Measurements from ENCODE around the gene TMEM63C. TPM values are rescaled to one million over a fixed set of nuclear protein-coding genes. Genes with fewer than 3 reads are reported as not detected.

Gene TMEM63C
- total and polyA plus RNA-seq, 7 donors: 0.04 to 0.58 (median 0.21) TPM; not detected in 3

DNA sequence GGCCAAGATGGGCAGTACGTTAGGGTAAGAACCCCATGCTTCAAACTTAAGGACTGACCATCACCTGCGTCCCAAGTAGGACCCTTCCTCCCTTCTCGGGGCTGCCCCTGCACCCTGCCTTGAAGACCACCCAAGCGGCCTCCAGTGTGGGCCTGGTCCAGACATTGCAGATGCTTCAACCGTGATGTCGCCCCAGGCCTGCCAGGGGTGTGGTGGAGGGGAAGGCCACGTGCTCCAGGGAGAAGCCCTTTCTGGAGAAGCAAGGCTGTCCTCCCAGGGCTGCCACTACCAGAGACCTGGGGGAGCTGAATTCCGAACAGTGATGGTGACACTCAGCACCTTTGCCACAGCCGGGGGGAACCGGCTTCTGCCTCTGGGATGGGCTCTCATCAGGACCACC lies 76.1 kb downstream of the TMEM63C start:
- ATAC-seq (no peak), DNase-seq (no peak)
- peaks cover 0 to 3% (median 0%) of the 10 kb centered on the region in 3 donors for H3K27me3 ChIP-seq (ENCODE audit: insufficient read depth in 3 of 3, low read length in 2 of 3)
- intact Hi-C loops (cut with DNase I): no loop called here
- H3K27ac ChIP-seq: no peak overlapping the region
- 82 to 93% (median 86%) methylated on average over 10 of the region's 10 CpGs for WGBS, 3 donors
- H3K4me3 ChIP-seq: no peak overlapping the region
- no peaks in the 10 kb centered on the region for H3K36me3 ChIP-seq (ENCODE audit: insufficient read depth in 1 of 2, low read depth in 1 of 2)
- H3K4me1 ChIP-seq: no peaks in the 10 kb centered on the region
- TF ChIP-seq, protein P1, sequence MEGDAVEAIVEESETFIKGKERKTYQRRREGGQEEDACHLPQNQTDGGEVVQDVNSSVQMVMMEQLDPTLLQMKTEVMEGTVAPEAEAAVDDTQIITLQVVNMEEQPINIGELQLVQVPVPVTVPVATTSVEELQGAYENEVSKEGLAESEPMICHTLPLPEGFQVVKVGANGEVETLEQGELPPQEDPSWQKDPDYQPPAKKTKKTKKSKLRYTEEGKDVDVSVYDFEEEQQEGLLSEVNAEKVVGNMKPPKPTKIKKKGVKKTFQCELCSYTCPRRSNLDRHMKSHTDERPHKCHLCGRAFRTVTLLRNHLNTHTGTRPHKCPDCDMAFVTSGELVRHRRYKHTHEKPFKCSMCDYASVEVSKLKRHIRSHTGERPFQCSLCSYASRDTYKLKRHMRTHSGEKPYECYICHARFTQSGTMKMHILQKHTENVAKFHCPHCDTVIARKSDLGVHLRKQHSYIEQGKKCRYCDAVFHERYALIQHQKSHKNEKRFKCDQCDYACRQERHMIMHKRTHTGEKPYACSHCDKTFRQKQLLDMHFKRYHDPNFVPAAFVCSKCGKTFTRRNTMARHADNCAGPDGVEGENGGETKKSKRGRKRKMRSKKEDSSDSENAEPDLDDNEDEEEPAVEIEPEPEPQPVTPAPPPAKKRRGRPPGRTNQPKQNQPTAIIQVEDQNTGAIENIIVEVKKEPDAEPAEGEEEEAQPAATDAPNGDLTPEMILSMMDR (IDR thresholded peaks at IDR 0.05): no peak
- no peaks in the 10 kb centered on the region for H3K9me3 ChIP-seq

DNA sequence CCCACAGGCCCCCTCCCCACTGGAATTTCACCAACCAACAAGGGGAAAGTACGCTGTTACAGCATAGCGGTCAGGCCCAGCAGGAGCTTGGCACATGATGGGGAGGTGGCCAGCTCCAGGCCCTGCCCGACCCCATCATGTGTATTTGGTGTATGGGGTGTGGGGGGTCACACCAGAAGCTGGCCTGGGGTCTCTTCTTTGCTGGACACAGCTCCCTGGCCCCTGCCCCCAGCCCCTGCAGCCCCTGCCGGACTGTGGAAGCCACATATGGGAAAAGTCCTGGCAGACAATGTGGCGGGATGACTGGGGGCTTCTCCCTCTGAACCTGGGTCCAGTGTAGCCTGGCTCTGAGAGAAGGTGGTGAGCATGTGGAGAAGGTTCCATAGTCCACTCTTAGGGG lies 77.0 kb downstream of the TMEM63C start:
- TF ChIP-seq, protein P1 (IDR thresholded peaks at IDR 0.05): no peak
- H3K4me3 ChIP-seq: no peak overlapping the region
- no peak overlapping the region for H3K27ac ChIP-seq
- H3K36me3 ChIP-seq (ENCODE audit: insufficient read depth in 1 of 2, low read depth in 1 of 2): no peaks in the 10 kb centered on the region
- WGBS, 3 donors: 87 to 96% (median 88%) methylated on average over 5 of the region's 5 CpGs
- peak in 1 of 2 donors; percentile 36 for DNase-seq
- no peaks in the 10 kb centered on the region for H3K9me3 ChIP-seq
- no peak for ATAC-seq
- no peaks in the 10 kb centered on the region for H3K4me1 ChIP-seq
- intact Hi-C loops (cut with DNase I): no loop called here
- peaks cover 0 to 3% (median 0%) of the 10 kb centered on the region in 3 donors for H3K27me3 ChIP-seq (ENCODE audit: insufficient read depth in 3 of 3, low read length in 2 of 3)

DNA sequence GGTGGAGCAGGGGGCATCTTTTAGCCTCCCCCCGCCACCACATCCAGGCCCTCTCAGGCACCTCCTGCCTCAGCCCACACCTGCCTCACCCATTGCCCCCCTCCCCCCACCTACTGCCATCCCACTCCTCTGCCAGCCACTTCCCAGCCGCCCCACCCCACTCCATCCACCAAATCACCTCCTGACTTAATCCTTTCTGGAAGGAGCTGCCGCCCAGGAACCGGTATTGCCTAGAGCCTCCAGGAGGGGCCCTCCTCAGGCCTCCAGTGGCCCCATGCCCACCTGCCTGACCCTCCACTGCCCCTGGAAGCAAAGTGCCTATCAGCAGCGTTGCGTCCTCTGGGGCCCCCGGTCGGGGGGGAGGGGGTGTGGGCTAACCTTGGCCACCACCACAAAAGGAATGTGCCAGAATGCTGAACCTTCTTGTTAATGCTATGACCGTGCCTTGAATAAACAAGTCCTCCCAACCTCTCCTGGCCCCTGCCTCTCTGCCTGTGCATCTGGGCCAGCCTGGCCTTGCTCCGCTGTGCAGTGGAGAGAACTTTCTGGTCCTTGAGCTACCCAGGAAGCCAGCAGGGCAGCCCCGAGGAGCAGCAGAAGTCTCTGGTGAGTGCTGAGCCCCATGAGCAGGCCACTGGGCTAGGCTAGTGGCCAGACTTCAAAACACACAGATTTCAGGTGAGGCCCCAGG lies 77.6 kb downstream of the TMEM63C start:
- 56 to 65% (median 63%) methylated on average over 9 to 11 of the region's 11 CpGs for WGBS, 3 donors
- intact Hi-C loops (cut with DNase I): no loop called here
- no peaks in the 10 kb centered on the region for H3K9me3 ChIP-seq
- TF ChIP-seq, protein P1 (IDR thresholded peaks at IDR 0.05): no peak
- no peak overlapping the region for H3K4me3 ChIP-seq
- no peak for ATAC-seq
- H3K4me1 ChIP-seq: no peaks in the 10 kb centered on the region
- H3K27ac ChIP-seq: no peak overlapping the region
- H3K27me3 ChIP-seq (ENCODE audit: insufficient read depth in 3 of 3, low read length in 2 of 3): no peaks in the 10 kb centered on the region
- no peaks in the 10 kb centered on the region for H3K36me3 ChIP-seq (ENCODE audit: insufficient read depth in 1 of 2, low read depth in 1 of 2)
- peak in 1 of 2 donors; percentile 30 for DNase-seq

DNA sequence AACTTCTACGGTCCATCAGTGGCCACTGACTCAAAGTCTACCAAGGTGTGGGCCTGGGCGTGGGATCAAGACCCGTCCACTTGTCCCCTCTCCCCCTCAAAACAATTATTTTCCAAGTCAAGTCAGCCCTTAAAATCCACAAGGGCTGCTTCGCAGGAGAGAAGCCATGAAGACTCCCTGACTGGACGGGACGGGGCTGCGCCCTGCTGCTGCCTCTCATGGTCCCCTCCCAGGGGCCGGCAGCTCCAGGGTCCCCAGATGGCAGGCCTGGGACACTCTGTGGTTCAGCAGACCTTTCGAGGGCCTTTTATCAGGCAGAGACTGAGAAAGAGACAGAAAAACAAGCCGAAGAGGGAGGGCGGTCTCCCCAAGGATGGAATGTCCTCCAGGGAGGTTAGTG lies 78.6 kb downstream of the TMEM63C start:
- TF ChIP-seq, protein P1 (IDR thresholded peaks at IDR 0.05): no peak
- 86 to 90% (median 87%) methylated on average over 11 of the region's 11 CpGs for WGBS, 3 donors
- no peak overlapping the region for H3K27ac ChIP-seq
- no peak for ATAC-seq
- H3K4me3 ChIP-seq: no peak overlapping the region
- H3K36me3 ChIP-seq (ENCODE audit: insufficient read depth in 1 of 2, low read depth in 1 of 2): no peaks in the 10 kb centered on the region
- DNase-seq: no peak
- H3K4me1 ChIP-seq: no peaks in the 10 kb centered on the region
- no peaks in the 10 kb centered on the region for H3K27me3 ChIP-seq (ENCODE audit: insufficient read depth in 3 of 3, low read length in 2 of 3)
- no peaks in the 10 kb centered on the region for H3K9me3 ChIP-seq
- intact Hi-C loops (cut with DNase I): no loop called here

DNA sequence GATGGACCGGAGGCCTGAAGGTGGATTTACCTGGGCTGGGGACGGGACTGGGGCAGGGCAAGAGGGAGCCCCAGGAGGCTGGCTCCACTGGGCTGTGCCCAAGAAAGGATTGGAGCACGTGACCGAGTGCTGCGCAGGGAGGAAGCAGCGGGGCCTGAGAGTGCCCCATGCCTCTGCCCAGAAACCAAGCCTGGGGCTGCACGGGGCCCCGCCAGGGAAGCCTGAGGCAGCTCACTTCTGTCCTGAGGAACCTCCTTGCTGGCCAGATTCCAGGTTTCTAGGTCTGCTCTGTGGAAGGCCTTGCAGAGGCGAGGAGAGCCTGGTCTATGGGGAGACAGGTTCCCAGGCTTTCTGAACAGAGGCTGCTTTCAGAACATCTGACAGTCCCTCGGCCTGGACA lies 79.0 kb downstream of the TMEM63C start:
- ATAC-seq (no peak), DNase-seq (peak in 1 of 2 donors; percentile 30)
- 62 to 74% (median 68%) methylated on average over 8 to 10 of the region's 10 CpGs for WGBS, 3 donors
- no peaks in the 10 kb centered on the region for H3K36me3 ChIP-seq (ENCODE audit: insufficient read depth in 1 of 2, low read depth in 1 of 2)
- no peak overlapping the region for H3K4me3 ChIP-seq
- TF ChIP-seq, protein P1 (IDR thresholded peaks at IDR 0.05): no peak
- no peak overlapping the region for H3K27ac ChIP-seq
- no peaks in the 10 kb centered on the region for H3K9me3 ChIP-seq
- intact Hi-C loops (cut with DNase I): no loop called here
- no peaks in the 10 kb centered on the region for H3K4me1 ChIP-seq
- H3K27me3 ChIP-seq (ENCODE audit: insufficient read depth in 3 of 3, low read length in 2 of 3): no peaks in the 10 kb centered on the region

Measured in psoas muscle (tissue), 8 donors.